HepG2 (cell line): ENCODE measurements around the gene PPFIA3. TPM values are rescaled to one million over a fixed set of nuclear protein-coding genes. Genes with fewer than 3 reads are reported as not detected.

Source experiments
- ATF1 ChIP-seq: IDR thresholded peaks from 2 replicates; pipeline ENCODE4 v1.6.1; 2016; ENCODE audit warnings: mild to moderate bottlenecking, control low read depth
- CBX1 ChIP-seq: IDR thresholded peaks from one replicate; pipeline ENCODE4 v1.6.1; 2016; ENCODE audit warnings: antibody characterized with exemption, low read depth
- FIP1L1 ChIP-seq: fragments of 200-400 bp; formaldehyde crosslinking; IDR thresholded peaks from 2 replicates; pipeline ENCODE4 v1.6.1; 2018; ENCODE audit warnings: low read depth, mild to moderate bottlenecking, low read length, moderate library complexity, borderline replicate concordance; ENCODE audit not compliant: insufficient read depth
- HDAC1 ChIP-seq: sonication (generic); formaldehyde crosslinking; IDR thresholded peaks from 2 replicates; pipeline ENCODE4 v1.5.1; 2020; ENCODE audit warnings: mild to moderate bottlenecking, missing genetic modification reagents
- HOXA3 ChIP-seq: sonication (generic); formaldehyde crosslinking; IDR thresholded peaks from 2 replicates; pipeline ENCODE4 v1.5.0; 2020; ENCODE audit warnings: missing genetic modification reagents
- HOXD1 ChIP-seq: sonication (generic); formaldehyde crosslinking; IDR thresholded peaks from 2 replicates; pipeline ENCODE4 v1.5.0; 2020; ENCODE audit warnings: missing genetic modification reagents
- KDM2A ChIP-seq: sonication (generic); formaldehyde crosslinking; IDR thresholded peaks from 2 replicates; pipeline ENCODE4 v1.4.0; 2020; ENCODE audit warnings: low read depth, missing genetic modification reagents, borderline replicate concordance
- KLF6 ChIP-seq: IDR thresholded peaks from 2 replicates; pipeline ENCODE4 v1.8.0; 2016; ENCODE audit warnings: missing biosample characterization, missing genetic modification reagents
- NCOA1 ChIP-seq: sonication (generic); formaldehyde crosslinking; IDR thresholded peaks from 2 replicates; pipeline ENCODE4 v1.9.0; 2021; ENCODE audit warnings: missing genetic modification reagents
- RFXANK ChIP-seq: IDR thresholded peaks from 2 replicates; pipeline ENCODE4 v1.6.1; 2016
- ZBTB1 ChIP-seq: sonication (generic); formaldehyde crosslinking; IDR thresholded peaks from 2 replicates; pipeline ENCODE4 v1.4.0; 2020; ENCODE audit warnings: missing genetic modification reagents, borderline replicate concordance
- ZBTB3 ChIP-seq: sonication (generic); formaldehyde crosslinking; IDR thresholded peaks from 2 replicates; pipeline ENCODE4 v1.4.0; 2020; ENCODE audit warnings: low read depth, mild to moderate bottlenecking, moderate library complexity, missing genetic modification reagents, borderline replicate concordance
- ZFP1 ChIP-seq: IDR thresholded peaks from 2 replicates; pipeline ENCODE4 v1.6.1; 2016
- ZNF160 ChIP-seq: sonication (generic); formaldehyde crosslinking; IDR thresholded peaks from 2 replicates; pipeline ENCODE4 v1.8.0; 2022; ENCODE audit warnings: mild to moderate bottlenecking, inconsistent platforms, missing genetic modification reagents
- ZNF253 ChIP-seq: sonication (generic); formaldehyde crosslinking; IDR thresholded peaks from 2 replicates; pipeline ENCODE4 v1.8.0; 2022; ENCODE audit warnings: mild to moderate bottlenecking, missing genetic modification reagents, borderline replicate concordance
- ZNF260 ChIP-seq: sonication (generic); formaldehyde crosslinking; IDR thresholded peaks from 2 replicates; pipeline ENCODE4 v1.4.0; 2020; ENCODE audit warnings: missing genetic modification reagents, low read depth, mild to moderate bottlenecking, borderline replicate concordance
- ZNF263 ChIP-seq: sonication (generic); formaldehyde crosslinking; IDR thresholded peaks from 2 replicates; pipeline ENCODE4 v1.4.0; 2020; ENCODE audit warnings: missing genetic modification reagents
- ZNF274 ChIP-seq: sonication (generic); formaldehyde crosslinking; IDR thresholded peaks from 2 replicates; pipeline ENCODE4 v1.5.1; 2020; ENCODE audit warnings: mild to moderate bottlenecking, missing genetic modification reagents
- ZNF333 ChIP-seq: sonication (generic); formaldehyde crosslinking; IDR thresholded peaks from 2 replicates; pipeline ENCODE4 v1.4.0; 2020; ENCODE audit warnings: mild to moderate bottlenecking, missing genetic modification reagents, borderline replicate concordance
- ZNF589 ChIP-seq: sonication (generic); formaldehyde crosslinking; conservative IDR thresholded peaks from 2 replicates; pipeline ENCODE4 v1.8.0; 2022; ENCODE audit warnings: mild to moderate bottlenecking, moderate library complexity, missing genetic modification reagents
- ZNF619 ChIP-seq: sonication (generic); formaldehyde crosslinking; IDR thresholded peaks from 2 replicates; pipeline ENCODE4 v1.4.0; 2020; ENCODE audit warnings: mild to moderate bottlenecking, missing genetic modification reagents
- ZNF790 ChIP-seq: sonication (generic); formaldehyde crosslinking; IDR thresholded peaks from 2 replicates; pipeline ENCODE4 v1.8.0; 2022; ENCODE audit warnings: missing genetic modification reagents, mild to moderate bottlenecking, borderline replicate concordance
- polyA plus RNA-seq, 8 experiments: library from polyadenylated mRNA; depleted of rRNA in 3 of 8; stranded (reverse) in 7 of 8; unstranded in 1 of 8; fragments of >200 nt; fragmentation: Illumina TruSeq in 4 of 8; extraction: Trizol in 4 of 8; gene quantifications; 2 replicates each; pipeline versions ENCODE4 v1.2.1 to v1.2.3, GENCODE V29; 2011 to 2016; ENCODE audit warnings: low read depth in 4 of 8, missing spikeins in 1 of 8, mixed read lengths in 1 of 8; ENCODE audit not compliant: insufficient read depth in 1 of 8
- total RNA-seq, 5 experiments: library from RNA; depleted of rRNA; stranded (reverse); fragments of >200 nt; fragmentation: Illumina TruSeq; extraction: Trizol; gene quantifications; 2 replicates each; pipeline ENCODE4 v1.2.3, GENCODE V29; 2016; ENCODE audit warnings: low read depth in 1 of 5
- TF ChIP-seq, protein P1 (sequence below): sonication (generic); formaldehyde crosslinking; conservative IDR thresholded peaks from 2 replicates; pipeline ENCODE4 v1.4.0; 2020; ENCODE audit warnings: missing genetic modification reagents
- TF ChIP-seq, protein P2 (sequence below): sonication (generic); formaldehyde crosslinking; IDR thresholded peaks from 2 replicates; pipeline ENCODE4 v1.5.0; 2020; ENCODE audit warnings: mild to moderate bottlenecking, missing genetic modification reagents
- TF ChIP-seq, protein P3 (sequence below): sonication (generic); formaldehyde crosslinking; IDR thresholded peaks from 2 replicates; pipeline ENCODE4 v1.5.0; 2020; ENCODE audit warnings: missing genetic modification reagents

Gene PPFIA3
- total and polyA plus RNA-seq, 2 of the 13 experiments (the other 11 are each of a cell fraction or from before 2014, with no cell fraction given): 6.7 to 8.6 TPM

DNA sequence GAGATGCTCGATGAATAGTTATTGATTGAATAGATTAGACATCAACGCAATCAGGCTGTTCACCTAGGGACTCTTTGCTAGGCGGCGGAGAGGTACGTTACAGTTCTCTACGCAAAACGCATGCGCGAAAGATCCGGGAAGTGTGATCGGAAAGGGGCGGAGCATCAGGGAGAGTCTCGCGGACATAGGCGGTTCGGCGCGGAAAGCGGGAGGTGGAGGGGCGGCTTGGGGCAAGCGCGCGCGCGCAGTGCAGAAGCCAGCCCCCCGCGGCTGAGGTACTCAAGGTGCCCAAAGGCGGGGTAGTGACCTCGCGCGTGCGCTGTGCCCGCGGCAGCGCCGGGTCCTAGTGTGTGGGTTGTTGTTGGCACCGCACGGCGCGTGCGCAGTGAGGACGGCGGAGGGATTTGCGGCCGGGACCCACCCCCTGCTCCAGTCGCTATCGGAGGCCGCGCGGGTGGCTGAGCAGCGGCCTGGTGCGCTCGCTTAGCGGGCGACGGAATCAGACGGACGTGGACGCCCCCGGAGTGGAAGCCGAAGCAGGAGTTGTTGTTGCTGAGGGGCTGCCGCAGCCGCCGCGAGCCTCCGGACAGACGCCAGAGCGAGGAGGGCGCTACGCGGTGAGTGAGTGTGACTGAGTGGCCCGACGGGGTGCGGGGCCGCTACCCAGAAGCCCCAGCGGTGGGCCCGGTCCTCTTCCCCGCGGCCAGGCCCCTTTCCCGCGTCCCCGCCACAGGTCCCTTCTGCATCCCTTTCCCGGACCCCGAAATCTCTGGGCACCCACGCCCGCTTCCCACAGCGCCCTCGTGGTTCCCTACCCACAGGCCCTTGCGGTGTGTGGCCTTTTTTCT is 34.1 kb upstream of the PPFIA3 start, which contains the start of gene SNRNP70 (continued):
- TF ChIP-seq ZNF274 (no peak; the same call in 1 of the 2 replicates), RFXANK (CRISPR knock-in tag) (no peak), ZNF619 (no peak), ZNF333 (no peak), ZFP1 (CRISPR knock-in tag) (no peak), HDAC1 (CRISPR knock-in tag) (peak; percentile 77), ZNF160 (CRISPR knock-in tag) (peak; percentile 80; the same call in 1 of the 2 replicates), ZBTB3 (CRISPR knock-in tag) (no peak), ATF1 (CRISPR knock-in tag) (peak; percentile 61), HOXA3 (CRISPR knock-in tag) (peak; percentile 87), CBX1 (peak; percentile 65), HOXD1 (no peak), ZNF790 (CRISPR knock-in tag) (peak; percentile 90; the same call in 1 of the 2 replicates), ZNF263 (peak; percentile 31; the same call in 1 of the 2 replicates), KLF6 (peak; percentile 83; the same call in 1 of the 2 replicates), FIP1L1 (no peak), ZNF589 (CRISPR knock-in tag) (0 out of 2 replicates have a peak, but pooled peaks have one; percentile 26), ZNF253 (CRISPR knock-in tag) (no peak), NCOA1 (CRISPR knock-in tag) (peak; percentile 70; the same call in 1 of the 2 replicates), ZBTB1 (CRISPR knock-in tag) (no peak), KDM2A (CRISPR knock-in tag) (peak; percentile 94), ZNF260 (CRISPR knock-in tag) (no peak)
- TF ChIP-seq, protein P1, sequence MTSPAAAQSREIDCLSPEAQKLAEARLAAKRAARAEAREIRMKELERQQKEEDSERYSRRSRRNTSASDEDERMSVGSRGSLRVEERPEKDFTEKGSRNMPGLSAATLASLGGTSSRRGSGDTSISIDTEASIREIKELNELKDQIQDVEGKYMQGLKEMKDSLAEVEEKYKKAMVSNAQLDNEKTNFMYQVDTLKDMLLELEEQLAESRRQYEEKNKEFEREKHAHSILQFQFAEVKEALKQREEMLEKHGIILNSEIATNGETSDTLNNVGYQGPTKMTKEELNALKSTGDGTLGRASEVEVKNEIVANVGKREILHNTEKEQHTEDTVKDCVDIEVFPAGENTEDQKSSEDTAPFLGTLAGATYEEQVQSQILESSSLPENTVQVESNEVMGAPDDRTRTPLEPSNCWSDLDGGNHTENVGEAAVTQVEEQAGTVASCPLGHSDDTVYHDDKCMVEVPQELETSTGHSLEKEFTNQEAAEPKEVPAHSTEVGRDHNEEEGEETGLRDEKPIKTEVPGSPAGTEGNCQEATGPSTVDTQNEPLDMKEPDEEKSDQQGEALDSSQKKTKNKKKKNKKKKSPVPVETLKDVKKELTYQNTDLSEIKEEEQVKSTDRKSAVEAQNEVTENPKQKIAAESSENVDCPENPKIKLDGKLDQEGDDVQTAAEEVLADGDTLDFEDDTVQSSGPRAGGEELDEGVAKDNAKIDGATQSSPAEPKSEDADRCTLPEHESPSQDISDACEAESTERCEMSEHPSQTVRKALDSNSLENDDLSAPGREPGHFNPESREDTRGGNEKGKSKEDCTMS: no peak
- TF ChIP-seq, protein P2, sequence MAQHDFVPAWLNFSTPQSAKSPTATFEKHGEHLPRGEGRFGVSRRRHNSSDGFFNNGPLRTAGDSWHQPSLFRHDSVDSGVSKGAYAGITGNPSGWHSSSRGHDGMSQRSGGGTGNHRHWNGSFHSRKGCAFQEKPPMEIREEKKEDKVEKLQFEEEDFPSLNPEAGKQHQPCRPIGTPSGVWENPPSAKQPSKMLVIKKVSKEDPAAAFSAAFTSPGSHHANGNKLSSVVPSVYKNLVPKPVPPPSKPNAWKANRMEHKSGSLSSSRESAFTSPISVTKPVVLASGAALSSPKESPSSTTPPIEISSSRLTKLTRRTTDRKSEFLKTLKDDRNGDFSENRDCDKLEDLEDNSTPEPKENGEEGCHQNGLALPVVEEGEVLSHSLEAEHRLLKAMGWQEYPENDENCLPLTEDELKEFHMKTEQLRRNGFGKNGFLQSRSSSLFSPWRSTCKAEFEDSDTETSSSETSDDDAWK (CRISPR knock-in tag): no peak
- TF ChIP-seq, protein P3, sequence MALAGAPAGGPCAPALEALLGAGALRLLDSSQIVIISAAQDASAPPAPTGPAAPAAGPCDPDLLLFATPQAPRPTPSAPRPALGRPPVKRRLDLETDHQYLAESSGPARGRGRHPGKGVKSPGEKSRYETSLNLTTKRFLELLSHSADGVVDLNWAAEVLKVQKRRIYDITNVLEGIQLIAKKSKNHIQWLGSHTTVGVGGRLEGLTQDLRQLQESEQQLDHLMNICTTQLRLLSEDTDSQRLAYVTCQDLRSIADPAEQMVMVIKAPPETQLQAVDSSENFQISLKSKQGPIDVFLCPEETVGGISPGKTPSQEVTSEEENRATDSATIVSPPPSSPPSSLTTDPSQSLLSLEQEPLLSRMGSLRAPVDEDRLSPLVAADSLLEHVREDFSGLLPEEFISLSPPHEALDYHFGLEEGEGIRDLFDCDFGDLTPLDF: peak; percentile 84
